WTC11 (cell line): Measurements from ENCODE around the gene ASZ1. TPM values are rescaled to one million over a fixed set of nuclear protein-coding genes. Genes with fewer than 3 reads are reported as not detected.

Source experiments
- ATAC-seq: fragments of 200-7000 bp; cut with Tn5 transposase; 2 replicates; pipeline ENCODE4 v1.10.0; 2021; ENCODE audit warnings: mild to moderate bottlenecking, moderate library complexity
- Bru-seq: library from RNA; stranded (reverse); fragments of 400-500 nt; gene quantifications from one replicate; lab custom pipeline; 2021; lab: Mats Ljungman, UMichigan
- CTCF ChIA-PET: fragments of 300-600 bp; sonication (Branson Sonifier 250); formaldehyde crosslinking; loops from one replicate; lab custom pipeline; 2021; ENCODE audit warnings: antibody characterized with exemption; lab: Charles Lee
- POLR2A ChIA-PET: fragments of 350-600 bp; sonication (Branson Sonifier 250); formaldehyde crosslinking; loops from one replicate; lab custom pipeline; 2021; ENCODE audit warnings: antibody characterized with exemption; lab: Charles Lee
- DNase-seq: peaks from one replicate; pipeline ENCODE4 v3.0.0; 2021; ENCODE audit warnings: low spot score
- H3K27ac Mint-ChIP-seq: 2 replicates; pipeline ENCODE4 v1.8.0; 2021; ENCODE audit warnings: mixed read lengths
- H3K27me3 Mint-ChIP-seq: 2 replicates; pipeline ENCODE4 v1.8.0; 2021; ENCODE audit warnings: low read depth, mild to moderate bottlenecking, moderate library complexity, mixed read lengths
- H3K36me3 Mint-ChIP-seq: 2 replicates; pipeline ENCODE4 v1.8.0; 2021; ENCODE audit warnings: mixed read lengths
- H3K4me1 Mint-ChIP-seq: 2 replicates; pipeline ENCODE4 v1.8.0; 2022; ENCODE audit warnings: mixed read lengths
- H3K4me3 Mint-ChIP-seq: 2 replicates; pipeline ENCODE4 v1.8.0; 2021; ENCODE audit warnings: mild to moderate bottlenecking, moderate library complexity, mixed read lengths
- H3K9me3 Mint-ChIP-seq: 2 replicates; pipeline ENCODE4 v1.8.0; 2021; ENCODE audit warnings: mixed read lengths
- ATF1 ChIP-seq: sonication (generic); formaldehyde crosslinking; IDR thresholded peaks from 2 replicates; pipeline ENCODE4 v1.8.1; 2023; ENCODE audit warnings: mild to moderate bottlenecking, moderate library complexity, missing genetic modification reagents
- ATF6 ChIP-seq: sonication (generic); formaldehyde crosslinking; IDR thresholded peaks from 2 replicates; pipeline ENCODE4 v1.8.1; 2023; ENCODE audit warnings: mild to moderate bottlenecking, missing genetic modification reagents
- ESRRA ChIP-seq: sonication (generic); formaldehyde crosslinking; IDR thresholded peaks from 2 replicates; pipeline ENCODE4 v1.8.1; 2022; ENCODE audit warnings: mild to moderate bottlenecking, missing genetic modification reagents, borderline replicate concordance
- KAT7 ChIP-seq: sonication (generic); formaldehyde crosslinking; IDR thresholded peaks from 2 replicates; pipeline ENCODE4 v1.8.1; 2023; ENCODE audit warnings: missing genetic modification reagents, mild to moderate bottlenecking, borderline replicate concordance
- NR3C1 ChIP-seq: sonication (generic); formaldehyde crosslinking; conservative IDR thresholded peaks from 2 replicates; pipeline ENCODE4 v1.8.1; 2023; ENCODE audit warnings: low read depth, mild to moderate bottlenecking, missing genetic modification reagents
- PRDM15 ChIP-seq: sonication (generic); formaldehyde crosslinking; IDR thresholded peaks from 2 replicates; pipeline ENCODE4 v1.8.0; 2022; ENCODE audit warnings: missing genetic modification reagents
- RELA ChIP-seq: sonication (generic); formaldehyde crosslinking; IDR thresholded peaks from 2 replicates; pipeline ENCODE4 v1.8.1; 2022; ENCODE audit warnings: missing genetic modification reagents, mild to moderate bottlenecking, borderline replicate concordance
- TCF7 ChIP-seq: sonication (generic); formaldehyde crosslinking; IDR thresholded peaks from 2 replicates; pipeline ENCODE4 v1.8.0; 2022; ENCODE audit warnings: mild to moderate bottlenecking, low read depth, missing genetic modification reagents, moderate library complexity
- ZNF232 ChIP-seq: sonication (generic); formaldehyde crosslinking; IDR thresholded peaks from 2 replicates; pipeline ENCODE4 v1.8.0; 2022; ENCODE audit warnings: mild to moderate bottlenecking, missing genetic modification reagents
- ZNF263 ChIP-seq: sonication (generic); formaldehyde crosslinking; IDR thresholded peaks from 2 replicates; pipeline ENCODE4 v1.8.1; 2022; ENCODE audit warnings: low read depth, mild to moderate bottlenecking, moderate library complexity, missing genetic modification reagents
- ZNF512 ChIP-seq: sonication (generic); formaldehyde crosslinking; IDR thresholded peaks from 2 replicates; pipeline ENCODE4 v1.8.1; 2022; ENCODE audit warnings: missing genetic modification reagents, borderline replicate concordance
- ZNF671 ChIP-seq: fragments of 250-450 bp; sonication (Bioruptor Pico); IDR thresholded peaks from 2 replicates; pipeline ENCODE4 v1.8.0; 2021; ENCODE audit warnings: mild to moderate bottlenecking
- long read RNA-seq, 3 experiments: library from RNA in 1 of 3; library from capped mRNA in 1 of 3; library from polyadenylated mRNA in 1 of 3; unstranded in 2 of 3; stranded (forward) in 1 of 3; transcript quantifications; one replicate each; pipeline ENCODE4 v2.0.0, GENCODE V29; 2021
- total RNA-seq: library from RNA; stranded (reverse); gene quantifications from 3 replicates; pipeline ENCODE4 v1.2.3, GENCODE V29; 2021
- TF ChIP-seq, protein P1 (sequence below): sonication (generic); formaldehyde crosslinking; IDR thresholded peaks from 2 replicates; pipeline ENCODE4 v1.8.1; 2022; ENCODE audit warnings: low read depth, missing genetic modification reagents, borderline replicate concordance
- TF ChIP-seq, protein P2 (sequence below): sonication (generic); formaldehyde crosslinking; IDR thresholded peaks from 2 replicates; pipeline ENCODE4 v1.8.1; 2023; ENCODE audit warnings: mild to moderate bottlenecking, missing genetic modification reagents, moderate library complexity
- TF ChIP-seq, protein P3 (sequence below): sonication (generic); formaldehyde crosslinking; IDR thresholded peaks from 2 replicates; pipeline ENCODE4 v1.8.1; 2022; ENCODE audit warnings: mild to moderate bottlenecking, missing genetic modification reagents, moderate library complexity, borderline replicate concordance
- TF ChIP-seq, protein P4 (sequence below): fragments of 250-450 bp; sonication (Bioruptor Pico); IDR thresholded peaks from 2 replicates; pipeline ENCODE4 v1.9.0; 2021; ENCODE audit warnings: moderate library complexity, mild to moderate bottlenecking, inconsistent platforms, borderline replicate concordance
- TF ChIP-seq, protein P5 (sequence below): sonication (generic); formaldehyde crosslinking; conservative IDR thresholded peaks from 2 replicates; pipeline ENCODE4 v1.8.1; 2022; ENCODE audit warnings: mild to moderate bottlenecking, missing genetic modification reagents

The ASZ1 gene, protein sequence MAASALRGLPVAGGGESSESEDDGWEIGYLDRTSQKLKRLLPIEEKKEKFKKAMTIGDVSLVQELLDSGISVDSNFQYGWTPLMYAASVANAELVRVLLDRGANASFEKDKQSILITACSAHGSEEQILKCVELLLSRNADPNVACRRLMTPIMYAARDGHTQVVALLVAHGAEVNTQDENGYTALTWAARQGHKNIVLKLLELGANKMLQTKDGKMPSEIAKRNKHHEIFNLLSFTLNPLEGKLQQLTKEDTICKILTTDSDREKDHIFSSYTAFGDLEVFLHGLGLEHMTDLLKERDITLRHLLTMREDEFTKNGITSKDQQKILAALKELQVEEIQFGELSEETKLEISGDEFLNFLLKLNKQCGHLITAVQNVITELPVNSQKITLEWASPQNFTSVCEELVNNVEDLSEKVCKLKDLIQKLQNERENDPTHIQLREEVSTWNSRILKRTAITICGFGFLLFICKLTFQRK
- not detected in 3 replicates for total RNA-seq
- Bru-seq, nascent RNA, result percentile 0 among the genes with signal in this experiment
- long read RNA-seq, experiment 1, result 0 reads
- long read RNA-seq, experiment 2, result 0 reads
- long read RNA-seq, experiment 3, result 0 reads

- H3K9me3 Mint-ChIP-seq, result no peaks in the 10 kb centered on the region
- TF ChIP-seq ZNF671, result no peak
- TF ChIP-seq, protein P1, sequence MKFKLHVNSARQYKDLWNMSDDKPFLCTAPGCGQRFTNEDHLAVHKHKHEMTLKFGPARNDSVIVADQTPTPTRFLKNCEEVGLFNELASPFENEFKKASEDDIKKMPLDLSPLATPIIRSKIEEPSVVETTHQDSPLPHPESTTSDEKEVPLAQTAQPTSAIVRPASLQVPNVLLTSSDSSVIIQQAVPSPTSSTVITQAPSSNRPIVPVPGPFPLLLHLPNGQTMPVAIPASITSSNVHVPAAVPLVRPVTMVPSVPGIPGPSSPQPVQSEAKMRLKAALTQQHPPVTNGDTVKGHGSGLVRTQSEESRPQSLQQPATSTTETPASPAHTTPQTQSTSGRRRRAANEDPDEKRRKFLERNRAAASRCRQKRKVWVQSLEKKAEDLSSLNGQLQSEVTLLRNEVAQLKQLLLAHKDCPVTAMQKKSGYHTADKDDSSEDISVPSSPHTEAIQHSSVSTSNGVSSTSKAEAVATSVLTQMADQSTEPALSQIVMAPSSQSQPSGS, result no peak
- TF ChIP-seq, protein P2, sequence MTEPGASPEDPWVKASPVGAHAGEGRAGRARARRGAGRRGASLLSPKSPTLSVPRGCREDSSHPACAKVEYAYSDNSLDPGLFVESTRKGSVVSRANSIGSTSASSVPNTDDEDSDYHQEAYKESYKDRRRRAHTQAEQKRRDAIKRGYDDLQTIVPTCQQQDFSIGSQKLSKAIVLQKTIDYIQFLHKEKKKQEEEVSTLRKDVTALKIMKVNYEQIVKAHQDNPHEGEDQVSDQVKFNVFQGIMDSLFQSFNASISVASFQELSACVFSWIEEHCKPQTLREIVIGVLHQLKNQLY (CRISPR knock-in tag), result no peak
- TF ChIP-seq KAT7 (CRISPR knock-in tag), result no peak
- no peak for TF ChIP-seq ZNF263 (CRISPR knock-in tag)
- no peak for TF ChIP-seq ESRRA (CRISPR knock-in tag)
- TF ChIP-seq NR3C1 (CRISPR knock-in tag), result no peak
- no peak for TF ChIP-seq RELA (CRISPR knock-in tag)
- no peak for TF ChIP-seq ATF1 (CRISPR knock-in tag)
- TF ChIP-seq, protein P3, sequence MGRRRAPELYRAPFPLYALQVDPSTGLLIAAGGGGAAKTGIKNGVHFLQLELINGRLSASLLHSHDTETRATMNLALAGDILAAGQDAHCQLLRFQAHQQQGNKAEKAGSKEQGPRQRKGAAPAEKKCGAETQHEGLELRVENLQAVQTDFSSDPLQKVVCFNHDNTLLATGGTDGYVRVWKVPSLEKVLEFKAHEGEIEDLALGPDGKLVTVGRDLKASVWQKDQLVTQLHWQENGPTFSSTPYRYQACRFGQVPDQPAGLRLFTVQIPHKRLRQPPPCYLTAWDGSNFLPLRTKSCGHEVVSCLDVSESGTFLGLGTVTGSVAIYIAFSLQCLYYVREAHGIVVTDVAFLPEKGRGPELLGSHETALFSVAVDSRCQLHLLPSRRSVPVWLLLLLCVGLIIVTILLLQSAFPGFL (CRISPR knock-in tag), result no peak
- TF ChIP-seq, protein P4, sequence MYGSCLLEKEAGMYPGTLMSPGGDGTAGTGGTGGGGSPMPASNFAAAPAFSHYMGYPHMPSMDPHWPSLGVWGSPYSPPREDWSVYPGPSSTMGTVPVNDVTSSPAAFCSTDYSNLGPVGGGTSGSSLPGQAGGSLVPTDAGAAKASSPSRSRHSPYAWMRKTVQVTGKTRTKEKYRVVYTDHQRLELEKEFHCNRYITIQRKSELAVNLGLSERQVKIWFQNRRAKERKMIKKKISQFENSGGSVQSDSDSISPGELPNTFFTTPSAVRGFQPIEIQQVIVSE (CRISPR knock-in tag), result no peak
- TF ChIP-seq ATF6, result no peak
- DNase-seq (no peak), ATAC-seq (no peak)
- no peak within 1 kb of the TSS for H3K4me3 Mint-ChIP-seq
- H3K4me1 Mint-ChIP-seq, result no peaks in the 10 kb centered on the region
- no peaks in the 10 kb centered on the region for H3K36me3 Mint-ChIP-seq
- H3K27me3 Mint-ChIP-seq, result no peaks in the 10 kb centered on the region
- POLR2A ChIA-PET, result no interaction called here
- CTCF ChIA-PET, result no interaction called here
- H3K27ac Mint-ChIP-seq, result no peak within 1 kb of the TSS
These were observed at the start of gene ASZ1 for GRCh38 chr7:117427258-117427701. TSS of gene ASZ1 (minus strand) at chr7:117427493. CDS start at chr7:117427460, 33 bp downstream.

- Mint-ChIP-seq H3K36me3 (no peaks in the 10 kb centered on the region), H3K27ac (no peak overlapping the region), H3K4me1 (peaks cover 13% of the 10 kb centered on the region), H3K27me3 (peaks cover 39% of the 10 kb centered on the region), H3K9me3 (no peaks in the 10 kb centered on the region), H3K4me3 (no peak overlapping the region)
- ATAC-seq (no peak), DNase-seq (no peak)
- POLR2A ChIA-PET, result no interaction called here
- CTCF ChIA-PET, result no interaction called here
- TF ChIP-seq, protein P4 (CRISPR knock-in tag), result no peak
- no peak for TF ChIP-seq ZNF232 (CRISPR knock-in tag)
- TF ChIP-seq ZNF512 (CRISPR knock-in tag), result no peak
- TF ChIP-seq, protein P5, sequence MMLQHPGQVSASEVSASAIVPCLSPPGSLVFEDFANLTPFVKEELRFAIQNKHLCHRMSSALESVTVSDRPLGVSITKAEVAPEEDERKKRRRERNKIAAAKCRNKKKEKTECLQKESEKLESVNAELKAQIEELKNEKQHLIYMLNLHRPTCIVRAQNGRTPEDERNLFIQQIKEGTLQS (CRISPR knock-in tag), result no peak
- no peak for TF ChIP-seq TCF7 (CRISPR knock-in tag)
- TF ChIP-seq KAT7 (CRISPR knock-in tag), result no peak
- no peak for TF ChIP-seq PRDM15
These were observed 49.4 kb upstream of the ASZ1 start for GRCh38 chr7:117476557-117477215.
